ENCODE results near the gene EIF3I. TPM values are rescaled to one million over a fixed set of nuclear protein-coding genes. Genes with fewer than 3 reads are reported as not detected.

The EIF3I gene
- total and polyA plus RNA-seq, 10 of the 15 experiments (the other 5 are each of a cell fraction or from before 2014, with no cell fraction given), result 208 to 606 (median 352) TPM

DNA sequence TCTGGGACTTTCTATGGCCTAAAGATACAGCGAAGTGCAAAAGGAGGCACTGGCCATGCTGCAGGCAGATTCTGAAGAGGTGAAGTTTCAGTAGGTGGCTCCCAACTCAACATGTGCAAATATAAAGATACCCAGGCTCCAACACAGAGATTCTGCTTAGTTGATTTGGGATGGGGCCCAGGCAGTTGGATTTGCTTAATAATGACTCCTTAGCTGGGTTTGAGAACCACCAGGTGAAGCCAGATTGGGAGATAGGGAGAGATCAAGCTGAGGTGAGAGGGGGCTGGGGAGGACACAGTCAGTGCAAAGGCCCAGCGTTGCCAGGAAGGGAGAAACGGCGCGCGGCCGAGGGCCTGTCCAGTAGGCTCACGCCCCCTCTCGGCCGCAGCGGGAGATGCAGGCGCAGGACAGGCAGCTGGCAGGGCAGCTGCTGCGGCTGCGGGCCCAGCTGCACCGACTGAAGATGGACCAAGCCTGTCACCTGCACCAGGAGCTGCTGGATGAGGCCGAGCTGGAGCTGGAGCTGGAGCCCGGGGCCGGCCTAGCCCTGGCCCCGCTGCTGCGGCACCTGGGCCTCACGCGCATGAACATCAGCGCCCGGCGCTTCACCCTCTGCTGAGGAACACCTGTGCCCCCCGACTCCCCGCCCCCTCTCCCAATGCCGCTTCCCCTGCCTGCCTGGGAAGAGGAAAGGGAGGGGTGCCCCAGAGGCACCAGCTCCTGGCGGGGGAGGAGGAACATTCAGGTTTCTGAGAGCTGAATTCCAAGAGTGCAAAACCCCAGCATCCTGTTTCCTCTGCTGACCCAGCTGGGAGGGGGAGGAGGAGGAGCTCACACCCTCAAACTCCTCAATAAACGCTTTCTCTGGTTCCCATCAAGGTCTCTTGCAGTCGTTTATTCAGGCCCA lies 26.0 kb downstream of the EIF3I start (continued):
- TF ChIP-seq, protein P1, sequence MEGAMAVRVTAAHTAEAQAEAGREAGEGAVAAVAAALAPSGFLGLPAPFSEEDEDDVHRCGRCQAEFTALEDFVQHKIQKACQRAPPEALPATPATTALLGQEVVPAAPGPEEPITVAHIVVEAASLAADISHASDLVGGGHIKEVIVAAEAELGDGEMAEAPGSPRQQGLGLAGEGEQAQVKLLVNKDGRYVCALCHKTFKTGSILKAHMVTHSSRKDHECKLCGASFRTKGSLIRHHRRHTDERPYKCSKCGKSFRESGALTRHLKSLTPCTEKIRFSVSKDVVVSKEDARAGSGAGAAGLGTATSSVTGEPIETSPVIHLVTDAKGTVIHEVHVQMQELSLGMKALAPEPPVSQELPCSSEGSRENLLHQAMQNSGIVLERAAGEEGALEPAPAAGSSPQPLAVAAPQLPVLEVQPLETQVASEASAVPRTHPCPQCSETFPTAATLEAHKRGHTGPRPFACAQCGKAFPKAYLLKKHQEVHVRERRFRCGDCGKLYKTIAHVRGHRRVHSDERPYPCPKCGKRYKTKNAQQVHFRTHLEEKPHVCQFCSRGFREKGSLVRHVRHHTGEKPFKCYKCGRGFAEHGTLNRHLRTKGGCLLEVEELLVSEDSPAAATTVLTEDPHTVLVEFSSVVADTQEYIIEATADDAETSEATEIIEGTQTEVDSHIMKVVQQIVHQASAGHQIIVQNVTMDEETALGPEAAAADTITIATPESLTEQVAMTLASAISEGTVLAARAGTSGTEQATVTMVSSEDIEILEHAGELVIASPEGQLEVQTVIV (IDR thresholded peaks at IDR 0.05; ENCODE audit: borderline replicate concordance, partially characterized antibody), result no peak
- TF ChIP-seq ETV6 (conservative IDR thresholded peaks at IDR 0.05 in 1 of 2, IDR thresholded peaks at IDR 0.05 in 1 of 2; ENCODE audit: borderline replicate concordance in 1 of 2, low read depth in 1 of 2) (peak in 1 of 2 experiments; percentile 41; a peak in 1 of 4 replicates), FOS (IDR thresholded peaks at IDR 0.05; ENCODE audit: borderline replicate concordance, extremely low read depth, insufficient read length) (no peak), MTA3 (IDR thresholded peaks at IDR 0.05; ENCODE audit: borderline replicate concordance, low read length) (no peak), ZBTB40 (IDR thresholded peaks at IDR 0.05; ENCODE audit: borderline replicate concordance) (no peak), POLR2A (IDR thresholded peaks at IDR 0.05; ENCODE audit: low read depth, low read length) (peak; percentile 31; the same call in 1 of the 2 replicates), IKZF2 (IDR thresholded peaks at IDR 0.05) (no peak; a peak in 1 of 4 replicates), YY1 (IDR thresholded peaks at IDR 0.05; ENCODE audit: low read depth, low read length) (peak; percentile 37; the same call in 1 of the 2 replicates), USF1 (IDR thresholded peaks at IDR 0.05; ENCODE audit: borderline replicate concordance, extremely low read length, insufficient read depth, low read depth, low read length) (no peak), NKRF (conservative IDR thresholded peaks at IDR 0.05) (no peak), TBL1XR1 (IDR thresholded peaks at IDR 0.05; ENCODE audit: low read depth, low read length) (no peak), KDM1A (IDR thresholded peaks at IDR 0.05; ENCODE audit: borderline replicate concordance) (no peak), DPF2 (IDR thresholded peaks at IDR 0.05) (peak; percentile 48; the same call in 1 of the 2 replicates), ZBED1 (IDR thresholded peaks at IDR 0.05; ENCODE audit: borderline replicate concordance) (no peak), EP300 (IDR thresholded peaks at IDR 0.05; ENCODE audit: borderline replicate concordance in 1 of 2, control insufficient read depth in 1 of 2, low read depth in 2 of 2, low read length in 2 of 2) (no peak), SREBF2 (IDR thresholded peaks at IDR 0.05; ENCODE audit: low read length) (no peak)

Measured in GM12878 (cell line).